Mucosa of rectum (tissue), 2 donors: ENCODE data around the gene ZNF579.

Experiments
- H3K27ac ChIP-seq, 2 donors: one replicate each; pipeline ENCODE4 v1.7.0; 2013; ENCODE audit warnings: inconsistent platforms in 2 of 2, low read depth in 2 of 2, low read length in 2 of 2
- H3K27me3 ChIP-seq, 2 donors: one replicate each; pipeline ENCODE4 v1.7.0; 2013; ENCODE audit warnings: low read length in 2 of 2; ENCODE audit not compliant: control insufficient read depth in 2 of 2, insufficient read depth in 2 of 2
- H3K36me3 ChIP-seq, 2 donors: one replicate each; pipeline ENCODE4 v1.7.0; 2013; ENCODE audit warnings: low read length in 2 of 2; ENCODE audit not compliant: control insufficient read depth in 2 of 2, insufficient read depth in 2 of 2
- H3K4me1 ChIP-seq, 2 donors: one replicate each; pipeline ENCODE4 v1.7.0; 2013; ENCODE audit warnings: low read length in 2 of 2, mild to moderate bottlenecking in 1 of 2; ENCODE audit not compliant: control insufficient read depth in 2 of 2, insufficient read depth in 2 of 2
- H3K4me3 ChIP-seq, 2 donors: one replicate each; pipeline ENCODE4 v1.7.0; 2013; ENCODE audit warnings: low read length in 2 of 2
- H3K9ac ChIP-seq, 2 donors: one replicate each; pipeline ENCODE4 v1.7.0; 2013; ENCODE audit warnings: low read length in 2 of 2, low read depth in 1 of 2, mild to moderate bottlenecking in 1 of 2
- H3K9me3 ChIP-seq, 2 donors: one replicate each; pipeline ENCODE4 v1.7.0; 2013; ENCODE audit warnings: low read length in 2 of 2; ENCODE audit not compliant: control insufficient read depth in 2 of 2
- donor health status: healthy.
- donor health status: Normal muscosa, but diverticular disease.

ZNF579 gene

GRCh38 chr19:55620410-55621204 is 40.0 kb upstream of the ZNF579 start:
- H3K27me3 ChIP-seq, result no peaks in the 10 kb centered on the region
- H3K4me1 ChIP-seq, result peaks cover 0 to 4% of the 10 kb centered on the region in 2 donors
- peaks cover 9 to 21% of the 10 kb centered on the region in 2 donors for H3K36me3 ChIP-seq
- H3K9me3 ChIP-seq, result no peaks in the 10 kb centered on the region
- H3K27ac ChIP-seq, result no peak overlapping the region
- H3K9ac ChIP-seq, result no peak overlapping the region
- H3K4me3 ChIP-seq, result no peak overlapping the region

GRCh38 chr19:55619286-55619685 is 38.6 kb upstream of the ZNF579 start:
- Histone ChIP-seq H3K27ac (no peak overlapping the region), H3K36me3 (peaks cover 12 to 24% of the 10 kb centered on the region in 2 donors), H3K9ac (no peak overlapping the region)

GRCh38 chr19:55618426-55618825 is 37.8 kb upstream of the ZNF579 start:
- no peak overlapping the region for H3K27ac ChIP-seq
- H3K4me1 ChIP-seq, result no peaks in the 10 kb centered on the region

More at GRCh38 chr19:55619286-55619685, 38.6 kb upstream of the ZNF579 start:
- H3K27me3 ChIP-seq, result no peaks in the 10 kb centered on the region
- H3K9me3 ChIP-seq, result no peaks in the 10 kb centered on the region
- H3K4me3 ChIP-seq, result no peak overlapping the region
- H3K4me1 ChIP-seq, result no peaks in the 10 kb centered on the region

GRCh38 chr19:55617426-55617825 is 36.8 kb upstream of the ZNF579 start:
- Histone ChIP-seq H3K27me3 (no peaks in the 10 kb centered on the region), H3K4me3 (no peak overlapping the region), H3K27ac (no peak overlapping the region), H3K4me1 (no peaks in the 10 kb centered on the region), H3K9me3 (no peaks in the 10 kb centered on the region), H3K9ac (no peak overlapping the region), H3K36me3 (peaks cover 12 to 24% of the 10 kb centered on the region in 2 donors)

More at GRCh38 chr19:55618426-55618825, 37.8 kb upstream of the ZNF579 start:
- H3K9me3 ChIP-seq, result no peaks in the 10 kb centered on the region
- H3K36me3 ChIP-seq, result peaks cover 12 to 24% of the 10 kb centered on the region in 2 donors
- no peaks in the 10 kb centered on the region for H3K27me3 ChIP-seq
- no peak overlapping the region for H3K4me3 ChIP-seq
- no peak overlapping the region for H3K9ac ChIP-seq

GRCh38 chr19:55616395-55616875 is 35.8 kb upstream of the ZNF579 start:
- H3K4me1 ChIP-seq, result no peaks in the 10 kb centered on the region
- no peak overlapping the region for H3K27ac ChIP-seq
- no peak overlapping the region for H3K9ac ChIP-seq
- H3K4me3 ChIP-seq, result no peak overlapping the region
- H3K9me3 ChIP-seq, result no peaks in the 10 kb centered on the region
- H3K36me3 ChIP-seq, result peaks cover 12 to 21% of the 10 kb centered on the region in 2 donors
- H3K27me3 ChIP-seq, result no peaks in the 10 kb centered on the region

- Histone ChIP-seq H3K36me3 (peaks cover 12 to 15% of the 10 kb centered on the region in 2 donors), H3K27ac (no peak overlapping the region), H3K4me3 (no peak overlapping the region), H3K4me1 (no peaks in the 10 kb centered on the region), H3K27me3 (no peaks in the 10 kb centered on the region), H3K9me3 (no peaks in the 10 kb centered on the region), H3K9ac (no peak overlapping the region)
These were observed 35.1 kb upstream of the ZNF579 start for GRCh38 chr19:55615543-55616394.

- Histone ChIP-seq H3K27me3 (no peaks in the 10 kb centered on the region), H3K4me3 (no peak overlapping the region), H3K9ac (no peak overlapping the region), H3K36me3 (peaks cover 12 to 13% of the 10 kb centered on the region in 2 donors), H3K27ac (no peak overlapping the region), H3K9me3 (no peaks in the 10 kb centered on the region), H3K4me1 (no peaks in the 10 kb centered on the region)
These were observed 34.3 kb upstream of the ZNF579 start for GRCh38 chr19:55614711-55615542.

- Histone ChIP-seq H3K4me1 (no peaks in the 10 kb centered on the region), H3K27me3 (no peaks in the 10 kb centered on the region), H3K9me3 (no peaks in the 10 kb centered on the region), H3K27ac (no peak overlapping the region), H3K9ac (no peak overlapping the region), H3K36me3 (peaks cover 12 to 20% of the 10 kb centered on the region in 2 donors), H3K4me3 (no peak overlapping the region)
These were observed 33.5 kb upstream of the ZNF579 start for GRCh38 chr19:55613930-55614710.

GRCh38 chr19:55613396-55613795 is 32.7 kb upstream of the ZNF579 start:
- no peaks in the 10 kb centered on the region for H3K4me1 ChIP-seq
- no peak overlapping the region for H3K9ac ChIP-seq
- peaks cover 12 to 20% of the 10 kb centered on the region in 2 donors for H3K36me3 ChIP-seq
- no peak overlapping the region for H3K27ac ChIP-seq
- no peaks in the 10 kb centered on the region for H3K27me3 ChIP-seq
- no peaks in the 10 kb centered on the region for H3K9me3 ChIP-seq
- H3K4me3 ChIP-seq, result no peak overlapping the region
